K562 (cell line): ENCODE results near the gene VWA7. TPM values are rescaled to one million over a fixed set of nuclear protein-coding genes. Genes with fewer than 3 reads are reported as not detected.

Experiments used
- AFF1 ChIP-seq, 2 experiments: fragments of 450-650 bp; IDR thresholded peaks; 2 replicates each; pipeline ENCODE4 v1.6.1; 2018; ENCODE audit warnings: mild to moderate bottlenecking in 2 of 2, low read depth in 1 of 2; ENCODE audit not compliant: partially characterized antibody in 2 of 2
- CSDE1 ChIP-seq, 2 experiments: fragments of 450-650 bp; IDR thresholded peaks; 2 replicates each; pipeline ENCODE4 v1.6.1; 2016; ENCODE audit warnings: mild to moderate bottlenecking in 1 of 2
- DPF2 ChIP-seq: fragments of 450-650 bp; IDR thresholded peaks from 2 replicates; pipeline ENCODE4 v1.6.1; 2016
- E4F1 ChIP-seq: fragments of 250-450 bp; sonication (Bioruptor Pico); IDR thresholded peaks from 2 replicates; pipeline ENCODE4 v1.5.0; 2021; ENCODE audit warnings: mild to moderate bottlenecking, borderline replicate concordance
- JUNB ChIP-seq: fragments of 450-650 bp; formaldehyde crosslinking; conservative IDR thresholded peaks from 2 replicates; pipeline ENCODE4 v1.4.0; 2020; ENCODE audit warnings: mild to moderate bottlenecking
- KLF6 ChIP-seq: fragments of 250-450 bp; sonication (Bioruptor Pico); IDR thresholded peaks from 2 replicates; pipeline ENCODE4 v1.4.0; 2020; ENCODE audit warnings: mild to moderate bottlenecking, moderate library complexity, borderline replicate concordance
- PRPF4 ChIP-seq: fragments of 200-400 bp; formaldehyde crosslinking; IDR thresholded peaks from one replicate; pipeline ENCODE4 v1.6.1; 2017; ENCODE audit warnings: low read length, low read depth, mild to moderate bottlenecking; ENCODE audit not compliant: insufficient read depth, poor library complexity, severe bottlenecking
- RNF219 ChIP-seq: fragments of 250-450 bp; sonication (Bioruptor Pico); IDR thresholded peaks from 2 replicates; pipeline ENCODE4 v1.5.0; 2022; ENCODE audit warnings: mild to moderate bottlenecking
- SIN3B ChIP-seq: fragments of 450-650 bp; IDR thresholded peaks from 2 replicates; pipeline ENCODE4 v1.6.1; 2017; ENCODE audit warnings: low read depth, mild to moderate bottlenecking, moderate library complexity
- TBL1XR1 ChIP-seq, 2 experiments: IDR thresholded peaks; 2 replicates each; pipeline ENCODE4 v1.6.1; 2012; ENCODE audit warnings: improper control_type of control experiment in 2 of 2, low read length in 2 of 2, mild to moderate bottlenecking in 1 of 2
- XRCC4 ChIP-seq: IDR thresholded peaks from one replicate; pipeline ENCODE4 v1.6.1; 2011; ENCODE audit not compliant: insufficient read depth, insufficient read length; ENCODE audit errors: extremely low read depth
- YBX1 ChIP-seq: fragments of 450-650 bp; IDR thresholded peaks from 2 replicates; pipeline ENCODE4 v1.7.1; 2016; ENCODE audit warnings: mild to moderate bottlenecking
- ZFP36 ChIP-seq: fragments of 150-350 bp; IDR thresholded peaks from 2 replicates; pipeline ENCODE4 v1.6.1; 2018; ENCODE audit warnings: low read length, low read depth; ENCODE audit not compliant: partially characterized antibody
- ZNF212 ChIP-seq: fragments of 450-650 bp; formaldehyde crosslinking; IDR thresholded peaks from 2 replicates; pipeline ENCODE4 v1.4.0; 2020; ENCODE audit warnings: mild to moderate bottlenecking
- ZNF449 ChIP-seq: fragments of 250-450 bp; sonication (Bioruptor Pico); IDR thresholded peaks from 2 replicates; pipeline ENCODE4 v1.8.0; 2022; ENCODE audit warnings: moderate library complexity, mild to moderate bottlenecking, inconsistent platforms
- polyA plus RNA-seq, 8 experiments: library from polyadenylated mRNA; depleted of rRNA in 4 of 8; stranded (reverse) in 5 of 8; unstranded in 3 of 8; fragments of >200 nt; fragmentation: Nextera tagmentation in 2 of 8; fragmentation: Illumina TruSeq in 1 of 8; extraction: Ambion mirVana in 2 of 8; extraction: Trizol in 1 of 8; gene quantifications; 2 replicates each; pipeline versions ENCODE4 v1.2.1 to v1.2.3, GENCODE V29; 2011 to 2014; ENCODE audit warnings: inconsistent platforms in 1 of 8, missing spikeins in 1 of 8
- total RNA-seq, 7 experiments: library from RNA; depleted of rRNA in 6 of 7; stranded (reverse); fragments of >200 nt in 6 of 7; fragmentation: Illumina TruSeq in 2 of 7; extraction: Trizol in 2 of 7; gene quantifications; 2 replicates each; pipeline versions ENCODE4 v1.2.1 to v1.2.3, GENCODE V29; 2011 to 2021; ENCODE audit warnings: low replicate concordance in 1 of 7

The VWA7 gene
- total and polyA plus RNA-seq, 9 of the 15 experiments (the other 6 are each of a cell fraction or from before 2014, with no cell fraction given), result 0.18 to 2.9 (median 0.95) TPM

- TF ChIP-seq AFF1 (IDR thresholded peaks at IDR 0.05; ENCODE audit: low read depth in 1 of 2, partially characterized antibody in 2 of 2) (peak; percentile 46 to 95), KLF6 (CRISPR knock-in tag) (peak; percentile 89), CSDE1 (IDR thresholded peaks at IDR 0.05) (no peak), PRPF4 (no peak), XRCC4 (no peak), ZNF212 (CRISPR knock-in tag) (peak; percentile 82; the same call in 1 of the 2 replicates), RNF219 (peak; percentile 32; the same call in 1 of the 2 replicates), E4F1 (CRISPR knock-in tag) (no peak; the same call in 1 of the 2 replicates), ZFP36 (no peak), JUNB (CRISPR knock-in tag) (no peak), DPF2 (no peak), ZNF449 (peak; percentile 50), SIN3B (no peak), YBX1 (no peak), TBL1XR1 (IDR thresholded peaks at IDR 0.05; ENCODE audit: low read length in 2 of 2) (peak; percentile 32 to 44; a peak in 3 of 4 replicates)
Measured at GRCh38 chr6:31826793-31827285, 49.7 kb upstream of the VWA7 start (continued).
